SU-DHL-6 (cell line): ENCODE measurements around the gene SERPIND1.

Experiments
- H2AFZ ChIP-seq: fragments of 200-600 bp; sonication (generic); 2 replicates; pipeline ENCODE4 v1.6.1; 2014; ENCODE audit warnings: low read depth, mild to moderate bottlenecking, moderate library complexity, mixed read lengths, antibody characterized with exemption, low read length; ENCODE audit not compliant: severe bottlenecking
- H3F3A ChIP-seq: fragments of 200-600 bp; shearing (Covaris generic); 2 replicates; pipeline ENCODE4 v1.6.0; 2016; ENCODE audit warnings: antibody characterized with exemption, mild to moderate bottlenecking; ENCODE audit not compliant: insufficient read depth
- H3K27ac ChIP-seq: fragments of 200-600 bp; sonication (generic); 2 replicates; pipeline ENCODE4 v1.5.1; 2016; ENCODE audit warnings: low read depth, mild to moderate bottlenecking, low read length, moderate library complexity, mixed read lengths
- H3K27me3 ChIP-seq: fragments of 200-600 bp; sonication (generic), shearing (Covaris generic); 2 replicates; pipeline ENCODE4 v1.6.0; 2014; ENCODE audit warnings: mild to moderate bottlenecking, low read length
- H3K36me3 ChIP-seq: fragments of 200-600 bp; sonication (generic); 2 replicates; pipeline ENCODE4 v1.6.1; 2014; ENCODE audit warnings: mild to moderate bottlenecking, low read length, mixed read lengths
- H3K4me2 ChIP-seq: fragments of 300-600, 200-600 bp; shearing (Covaris generic), sonication (generic); 2 replicates; pipeline ENCODE4 v1.6.0; 2014; ENCODE audit warnings: low read length, low read depth, mild to moderate bottlenecking; ENCODE audit not compliant: poor library complexity, severe bottlenecking
- H3K4me3 ChIP-seq: fragments of 200-600 bp; sonication (generic); 2 replicates; pipeline ENCODE4 v1.5.1; 2014; ENCODE audit warnings: antibody characterized with exemption, low read length, mild to moderate bottlenecking, mixed read lengths; ENCODE audit not compliant: insufficient read depth, poor library complexity, severe bottlenecking
- H3K79me2 ChIP-seq: fragments of 200-600 bp; sonication (generic); 2 replicates; pipeline ENCODE4 v1.6.1; 2014; ENCODE audit warnings: mild to moderate bottlenecking, low read length, moderate library complexity; ENCODE audit not compliant: insufficient read depth
- H3K9ac ChIP-seq: fragments of 200-600 bp; sonication (generic); 2 replicates; pipeline ENCODE4 v1.7.0; 2014; ENCODE audit warnings: mild to moderate bottlenecking, low read length
- H3K9me2 ChIP-seq: fragments of 200-600 bp; sonication (generic); replicated peaks from 2 replicates; pipeline ENCODE4 v1.6.1; 2014; ENCODE audit warnings: low read length; ENCODE audit not compliant: insufficient read depth
- H3K9me3 ChIP-seq: fragments of 200-600 bp; sonication (generic); 2 replicates; pipeline ENCODE4 v1.6.1; 2014; ENCODE audit warnings: low read length, mixed read lengths; ENCODE audit not compliant: insufficient read depth
- H4K20me1 ChIP-seq: fragments of 200-600 bp; sonication (generic); 2 replicates; pipeline ENCODE4 v1.6.1; 2014; ENCODE audit warnings: low read depth, mild to moderate bottlenecking, antibody characterized with exemption, low read length, moderate library complexity, mixed read lengths
- CTCF ChIP-seq: fragments of 200-600 bp; sonication (generic); IDR thresholded peaks from one replicate; pipeline ENCODE4 v1.5.1; 2017; ENCODE audit warnings: antibody characterized with exemption, mild to moderate bottlenecking, low read length, moderate library complexity; ENCODE audit not compliant: insufficient read depth, poor library complexity, severe bottlenecking
- EZH2phosphoT487 ChIP-seq: fragments of 200-600 bp; sonication (generic), shearing (Covaris generic); conservative IDR thresholded peaks from 2 replicates; pipeline ENCODE4 v1.6.1; 2018; ENCODE audit warnings: mild to moderate bottlenecking, antibody characterized with exemption, low read length, moderate library complexity, mixed read lengths

Gene SERPIND1

GRCh38 chr22:20814221-20814808, 40.4 kb downstream of the SERPIND1 start:
- no peak overlapping the region for H3K27ac ChIP-seq
- H3K9ac ChIP-seq: no peak overlapping the region
- H3K4me2 ChIP-seq: no peak overlapping the region
- no peaks in the 10 kb centered on the region for H3K36me3 ChIP-seq
- no peaks in the 10 kb centered on the region for H3K9me3 ChIP-seq
- no peak overlapping the region for H2AFZ ChIP-seq
- no peaks in the 10 kb centered on the region for H3K27me3 ChIP-seq
- H3K79me2 ChIP-seq: no peaks in the 10 kb centered on the region
- no peaks in the 10 kb centered on the region for H3F3A ChIP-seq
- no peaks in the 10 kb centered on the region for H3K9me2 ChIP-seq
- TF ChIP-seq EZH2phosphoT487: no peak
- no peak for TF ChIP-seq CTCF
- no peak overlapping the region for H3K4me3 ChIP-seq
- no peaks in the 10 kb centered on the region for H4K20me1 ChIP-seq

GRCh38 chr22:20815477-20816050, 41.7 kb downstream of the SERPIND1 start:
- Histone ChIP-seq H3K27ac (no peak overlapping the region), H3F3A (no peaks in the 10 kb centered on the region), H3K27me3 (no peaks in the 10 kb centered on the region), H3K4me3 (no peak overlapping the region), H3K36me3 (no peaks in the 10 kb centered on the region), H3K9me3 (no peaks in the 10 kb centered on the region), H3K4me2 (no peak overlapping the region), H3K79me2 (no peaks in the 10 kb centered on the region), H3K9ac (no peak overlapping the region), H2AFZ (no peak overlapping the region), H3K9me2 (no peaks in the 10 kb centered on the region), H4K20me1 (no peaks in the 10 kb centered on the region)
- TF ChIP-seq EZH2phosphoT487 (no peak), CTCF (no peak)

- Histone ChIP-seq H3K9me3 (no peaks in the 10 kb centered on the region), H2AFZ (no peak overlapping the region), H3K4me3 (no peak overlapping the region), H4K20me1 (no peaks in the 10 kb centered on the region), H3K9me2 (no peaks in the 10 kb centered on the region), H3F3A (no peaks in the 10 kb centered on the region), H3K79me2 (no peaks in the 10 kb centered on the region), H3K27me3 (no peaks in the 10 kb centered on the region), H3K9ac (no peak overlapping the region), H3K27ac (no peak overlapping the region), H3K4me2 (no peak overlapping the region), H3K36me3 (no peaks in the 10 kb centered on the region)
- TF ChIP-seq CTCF (no peak), EZH2phosphoT487 (no peak)
These were observed 42.6 kb downstream of the SERPIND1 start for GRCh38 chr22:20816559-20816958.
